BJ (cell line): ENCODE data around the gene DGUOK. TPM values are rescaled to one million over a fixed set of nuclear protein-coding genes. Genes with fewer than 3 reads are reported as not detected.
A peak's percentile ranks its signal among the peaks of the same experiment; 100 is the strongest.

ENCODE experiments used
- CTCF ChIA-PET: fragments of 350-600 bp; formaldehyde crosslinking; extraction: SDS; loops from one replicate; lab custom pipeline; 2021; ENCODE audit warnings: antibody characterized with exemption, inconsistent platforms; lab: Yijun Ruan, JAX
- POLR2A ChIA-PET: fragments of 300-600 bp; sonication (Branson Sonifier 250); formaldehyde crosslinking; extraction: SDS; loops from one replicate; lab custom pipeline; 2021; ENCODE audit warnings: antibody characterized with exemption; lab: Charles Lee
- DNase-seq: peaks from one replicate; pipeline ENCODE4 v3.0.0-alpha.2; 2011; ENCODE audit warnings: low read depth
- H3K27me3 ChIP-seq: 2 replicates; pipeline ENCODE4 v1.6.0; 2011; ENCODE audit warnings: low read length; ENCODE audit not compliant: control insufficient read depth, insufficient read depth
- H3K36me3 ChIP-seq: 2 replicates; pipeline ENCODE4 v1.5.1; 2011; ENCODE audit warnings: low read length; ENCODE audit not compliant: control insufficient read depth, insufficient read depth
- H3K4me3 ChIP-seq: 2 replicates; pipeline ENCODE4 v1.5.1; 2011; ENCODE audit warnings: low read depth, mild to moderate bottlenecking, control low read depth, low read length
- CTCF ChIP-seq: IDR thresholded peaks from 2 replicates; pipeline ENCODE4 v1.5.1; 2011; ENCODE audit warnings: low read depth, mild to moderate bottlenecking, control low read depth, inconsistent platforms, low read length, moderate library complexity; ENCODE audit not compliant: insufficient read depth
- polyA plus RNA-seq: library from polyadenylated mRNA; depleted of rRNA; stranded (reverse); fragments of >200 nt; gene quantifications from 2 replicates; pipeline ENCODE4 v1.2.3, GENCODE V29; 2011

Gene DGUOK
- polyA plus RNA-seq, 1 experiment = 79.8 TPM

GRCh38 chr2:74001781-74002504 is 75.3 kb downstream of the DGUOK start:
- peak overlapping the region; percentile 45 for H3K4me3 ChIP-seq
- H3K36me3 ChIP-seq = no peaks in the 10 kb centered on the region; the same call in 1 of the 2 replicates
- no peak for DNase-seq
- POLR2A ChIA-PET = interaction anchor here (1.0 kb wide), 1 partner anchor 22 kb away, joined by 3 read pairs; no protein-coding TSS in a partner anchor
- CTCF ChIA-PET = interaction anchor here (1.4 kb wide), 1 partner anchor 149 kb away, joined by 4 read pairs; no protein-coding TSS in a partner anchor
- H3K27me3 ChIP-seq = no peaks in the 10 kb centered on the region
- TF ChIP-seq CTCF = no peak

GRCh38 chr2:74002505-74003421 is 76.1 kb downstream of the DGUOK start:
- ChIA-PET POLR2A (interaction anchor here (0.6 to 1.0 kb wide), 3 partner anchors 12 to 34 kb away, joined by 3 to 5 read pairs (median 3); no protein-coding TSS in a partner anchor), CTCF (interaction anchor here (0.7 to 1.4 kb wide), 3 partner anchors 9 to 149 kb away, joined by 3 to 4 read pairs (median 3); no protein-coding TSS in a partner anchor)
- Histone ChIP-seq H3K4me3 (peak overlapping the region; percentile 77), H3K36me3 (no peaks in the 10 kb centered on the region; the same call in 1 of the 2 replicates), H3K27me3 (no peaks in the 10 kb centered on the region)
- no peak for DNase-seq
- no peak for TF ChIP-seq CTCF

GRCh38 chr2:74003494-74004211 is 77.0 kb downstream of the DGUOK start:
- no peaks in the 10 kb centered on the region; the same call in 1 of the 2 replicates for H3K36me3 ChIP-seq
- H3K4me3 ChIP-seq = peak overlapping the region; percentile 77
- ChIA-PET CTCF (interaction anchor here (0.8 kb wide), 1 partner anchor 101 kb away, joined by 3 read pairs; no protein-coding TSS in a partner anchor), POLR2A (interaction anchor here (0.6 to 0.7 kb wide), 2 partner anchors 11 to 33 kb away, joined by 3 to 5 read pairs; no protein-coding TSS in a partner anchor)
- TF ChIP-seq CTCF = 0 out of 2 replicates have a peak, but pooled peaks have one; percentile 19
- peak; percentile 40 for DNase-seq
- no peaks in the 10 kb centered on the region for H3K27me3 ChIP-seq

GRCh38 chr2:74004212-74005182 is 77.8 kb downstream of the DGUOK start:
- Histone ChIP-seq H3K36me3 (no peaks in the 10 kb centered on the region; the same call in 1 of the 2 replicates), H3K4me3 (peak overlapping the region; percentile 77), H3K27me3 (no peaks in the 10 kb centered on the region)
- DNase-seq = no peak
- CTCF ChIA-PET = interaction anchor here (1.5 kb wide), 1 partner anchor 9 kb away, joined by 5 read pairs; no protein-coding TSS in a partner anchor
- POLR2A ChIA-PET = no interaction called here
- no peak for TF ChIP-seq CTCF
